Left lobe of liver (tissue), 2 donors: ENCODE measurements around the gene RHBDD1. TPM values are rescaled to one million over a fixed set of nuclear protein-coding genes. Genes with fewer than 3 reads are reported as not detected.

Experiments
- ATAC-seq: fragments of 200-7000 bp; cut with Tn5 transposase; one replicate; pipeline ENCODE4 v1.9.1; 2020; ENCODE audit warnings: mild to moderate bottlenecking, moderate library complexity
- DNase-seq: peaks from one replicate; pipeline ENCODE4 v3.0.0-alpha.2; 2020; ENCODE audit warnings: low spot score
- total RNA-seq: library from RNA; stranded (reverse); gene quantifications from one replicate; pipeline ENCODE4 v1.2.1, GENCODE V29; 2021
- donor health status: DM: no; HTN: no; CAD: no; lungs with moderate emphysema.
- donor health status: DM: no; HTN: yes; CAD: no.

The RHBDD1 gene, protein sequence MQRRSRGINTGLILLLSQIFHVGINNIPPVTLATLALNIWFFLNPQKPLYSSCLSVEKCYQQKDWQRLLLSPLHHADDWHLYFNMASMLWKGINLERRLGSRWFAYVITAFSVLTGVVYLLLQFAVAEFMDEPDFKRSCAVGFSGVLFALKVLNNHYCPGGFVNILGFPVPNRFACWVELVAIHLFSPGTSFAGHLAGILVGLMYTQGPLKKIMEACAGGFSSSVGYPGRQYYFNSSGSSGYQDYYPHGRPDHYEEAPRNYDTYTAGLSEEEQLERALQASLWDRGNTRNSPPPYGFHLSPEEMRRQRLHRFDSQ
- total RNA-seq: 21.3 TPM

DNA sequence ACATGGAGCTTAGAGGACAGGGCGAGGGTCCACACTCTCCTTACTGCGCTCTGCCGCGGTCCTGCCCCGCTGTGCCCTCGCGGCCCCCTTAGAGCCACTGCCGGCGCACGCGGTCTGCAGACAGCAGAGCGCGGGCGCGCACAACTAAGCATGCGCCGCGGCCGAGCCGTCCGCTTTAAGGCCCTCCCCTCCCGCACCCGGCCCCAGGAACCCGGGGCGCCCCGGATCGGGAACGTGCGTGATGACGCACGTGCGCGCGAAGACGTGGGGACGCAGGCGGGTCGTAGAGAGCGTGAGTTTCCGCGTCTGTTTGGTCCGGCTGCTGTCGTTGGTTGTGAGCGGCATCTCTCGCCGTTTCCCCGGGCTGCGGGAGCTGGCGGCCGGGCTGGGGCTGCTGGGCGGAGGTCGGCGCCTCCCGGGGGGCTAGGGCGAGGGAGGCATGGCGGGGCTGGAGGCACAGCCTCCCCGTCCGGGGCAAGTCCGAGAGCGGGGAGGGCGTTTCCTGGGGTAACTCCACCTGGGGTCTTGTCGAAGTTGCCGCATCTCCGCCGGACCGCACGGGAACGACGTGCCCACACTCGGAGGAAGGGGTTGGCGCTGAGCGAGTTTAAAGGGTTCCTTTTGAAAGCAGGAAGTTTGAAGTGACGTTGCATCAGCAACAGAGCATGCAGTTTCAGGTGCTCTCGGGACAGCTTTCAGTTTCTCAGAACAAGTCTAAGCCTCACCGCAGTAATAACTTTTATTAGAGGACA, at the start of gene RHBDD1:
Gene RHBDD1, plus strand, starts transcription at position 259 of the 752 bp plus-strand sequence. CDS start 28,640 bp downstream, outside the sequence.
- peak; percentile 96 for DNase-seq
- ATAC-seq: peak; percentile 96

DNA sequence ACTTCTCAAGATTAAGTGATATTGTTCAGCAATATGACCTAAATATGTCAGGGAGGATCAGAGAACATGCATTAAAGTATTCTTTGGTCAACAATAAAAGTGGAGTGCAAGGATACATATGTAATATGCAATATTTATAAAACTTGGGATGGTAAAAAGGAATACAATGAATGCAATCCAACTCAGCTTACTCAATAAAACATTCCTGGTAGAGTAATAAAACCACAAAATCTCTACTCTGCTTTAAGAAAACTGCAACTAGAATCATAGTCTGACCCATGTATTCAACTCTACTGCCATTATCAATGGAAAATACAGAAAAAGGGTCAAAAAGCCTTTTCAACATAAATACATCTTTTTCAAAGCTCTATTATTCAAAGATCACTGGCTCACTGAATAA, 47.8 kb upstream of the RHBDD1 start:
- ATAC-seq: no peak
- DNase-seq: no peak

DNA sequence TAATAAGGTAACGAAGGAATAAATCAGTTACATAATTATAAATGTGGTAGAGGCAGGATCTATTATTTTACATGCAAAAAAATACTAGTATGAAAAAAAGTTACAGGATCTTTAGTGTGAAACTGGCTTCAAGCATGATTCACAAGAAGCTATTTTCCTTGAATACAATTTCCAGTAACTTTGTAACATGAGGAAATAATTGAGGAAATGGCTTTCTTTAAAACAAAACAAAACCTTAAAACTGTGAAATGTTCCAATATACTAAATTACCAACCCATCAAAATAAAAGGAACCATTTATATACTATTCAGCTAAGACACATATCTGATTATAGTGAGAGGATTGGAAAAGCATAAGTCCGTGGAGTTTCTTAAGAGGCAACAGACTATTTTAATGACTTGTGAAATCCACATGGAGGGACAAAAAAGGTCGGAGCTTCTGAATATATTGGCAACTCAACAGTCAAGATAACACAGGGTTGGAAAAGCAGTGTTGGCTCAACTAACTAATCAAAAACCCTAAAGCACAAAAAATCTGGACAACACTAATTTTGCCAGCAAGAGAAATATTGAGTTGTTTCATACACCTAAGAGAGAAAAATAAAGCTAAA, 46.9 kb upstream of the RHBDD1 start:
- DNase-seq: no peak
- no peak for ATAC-seq

DNA sequence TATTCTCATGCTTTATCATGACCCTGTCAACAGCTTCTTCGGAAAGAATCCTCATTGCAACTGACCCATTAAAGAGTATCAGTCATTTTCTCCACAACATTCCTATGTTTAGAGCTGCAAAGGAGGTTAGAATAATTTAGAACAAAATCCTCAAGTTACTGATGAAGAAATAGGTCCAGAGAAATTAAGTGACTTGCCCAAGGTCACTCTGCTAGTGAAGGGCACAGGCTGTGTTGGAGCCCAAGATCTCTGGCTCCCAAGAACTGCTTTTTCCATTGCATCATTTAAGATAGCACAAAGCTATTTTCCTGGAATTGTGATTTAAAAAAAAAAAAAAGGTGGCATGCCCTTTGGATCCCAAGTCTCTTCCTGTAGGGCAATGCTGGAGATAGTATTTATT, 45.8 kb upstream of the RHBDD1 start:
- no peak for DNase-seq
- no peak for ATAC-seq

DNA sequence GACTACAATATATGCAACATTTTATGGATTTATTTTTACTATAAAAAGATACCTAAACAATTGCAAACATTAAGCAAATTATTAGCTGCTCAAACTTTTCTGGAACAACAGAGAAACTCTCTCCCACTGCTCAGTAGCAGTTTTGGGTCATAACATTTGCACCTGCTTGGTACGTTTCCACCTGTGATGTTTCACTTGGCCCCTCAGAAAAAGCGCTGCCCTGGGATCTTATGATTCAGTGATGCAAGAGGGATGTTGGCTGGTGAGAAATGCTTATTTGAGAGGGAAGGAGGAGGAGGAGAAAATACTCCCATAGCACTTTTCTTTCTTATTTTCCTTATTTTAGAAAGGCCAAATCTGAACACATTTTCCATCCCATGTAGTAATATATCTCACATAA, 45.4 kb upstream of the RHBDD1 start:
- DNase-seq (no peak), ATAC-seq (no peak)

DNA sequence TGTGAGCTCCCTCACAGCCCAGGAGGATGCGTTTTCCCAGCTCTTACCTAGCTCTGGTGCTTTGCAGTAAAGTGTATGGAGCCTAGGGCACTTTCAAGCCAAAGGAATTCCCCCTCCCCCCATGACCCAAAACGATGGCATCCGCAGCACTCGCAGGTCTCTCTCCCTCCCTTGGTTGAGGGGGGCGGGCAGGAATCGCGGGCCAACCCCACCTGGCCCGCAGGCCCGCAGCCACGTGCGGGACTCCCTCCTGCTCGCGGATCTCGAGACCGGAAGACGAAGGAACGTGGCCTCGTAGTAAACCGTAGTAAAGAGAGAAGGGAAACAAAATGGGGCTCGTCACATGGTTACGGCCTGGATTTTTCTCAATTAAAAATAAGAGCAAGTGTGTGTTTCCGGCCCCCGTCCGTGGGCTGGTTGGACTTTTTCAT, 44.8 kb upstream of the RHBDD1 start:
- ATAC-seq: peak; percentile 0
- no peak for DNase-seq

DNA sequence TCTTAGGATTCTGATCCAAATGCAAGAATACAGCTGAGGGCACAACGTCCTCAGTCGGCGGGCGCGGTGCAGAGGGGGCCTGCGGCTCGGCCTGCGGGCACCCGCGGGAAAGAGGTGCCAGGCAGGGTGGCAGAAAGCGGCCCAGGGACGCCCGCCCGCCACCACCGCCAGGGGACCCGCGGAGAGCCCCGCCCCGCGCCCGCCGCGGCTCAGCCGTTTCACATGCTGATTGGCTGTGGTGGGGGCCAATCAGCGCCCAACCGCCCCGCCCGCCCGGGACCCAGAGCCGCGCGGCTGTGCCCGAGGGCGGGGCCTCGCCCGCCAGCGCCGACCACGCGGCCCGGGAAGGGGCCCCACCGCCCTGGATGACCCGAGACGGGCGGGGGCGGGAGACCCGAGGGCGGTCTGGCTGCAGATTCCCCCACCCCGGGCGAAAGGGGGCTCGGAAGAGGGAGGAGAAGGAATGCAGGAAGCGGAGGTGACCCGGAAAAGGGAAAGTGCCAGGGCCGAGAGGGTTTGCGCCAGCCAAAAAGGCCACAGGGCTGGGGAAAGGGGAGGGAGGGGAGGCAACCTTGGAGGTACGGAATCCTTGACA, 44.3 kb upstream of the RHBDD1 start:
- peak; percentile 94 for DNase-seq

DNA sequence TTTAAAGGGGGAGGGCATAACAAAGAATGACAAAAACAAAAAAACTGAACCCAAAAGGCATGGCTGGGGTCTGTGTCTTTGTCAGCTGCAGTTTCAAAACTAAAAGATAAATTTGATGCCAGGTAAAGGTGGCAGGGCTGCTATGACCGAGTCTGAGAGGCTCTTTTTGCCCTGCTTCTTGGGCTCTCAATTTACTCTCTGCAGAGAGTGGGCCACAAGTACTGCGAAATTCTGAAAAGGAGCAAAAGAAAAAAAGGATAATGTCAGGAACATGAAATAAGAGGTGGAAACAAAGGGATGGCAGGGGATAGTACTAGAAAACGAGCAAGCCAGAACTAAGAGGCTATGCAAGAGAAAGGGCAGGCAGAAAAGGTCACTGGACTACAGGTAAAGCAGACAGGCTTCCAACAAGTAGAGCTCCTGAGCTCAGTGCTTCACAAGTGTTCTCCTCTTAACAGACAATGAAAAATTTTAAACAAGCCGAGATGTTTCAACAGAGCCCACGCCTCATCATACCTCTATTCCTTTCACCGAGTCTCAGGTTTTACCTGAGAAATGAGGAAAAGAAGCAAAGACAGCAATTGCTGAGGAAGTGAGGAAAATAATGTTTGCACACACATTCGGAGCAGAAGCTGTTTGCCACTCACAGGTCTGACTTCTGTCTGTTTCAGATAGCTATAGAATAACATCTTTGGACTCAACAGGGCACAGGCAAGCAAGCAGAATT, 43.5 kb upstream of the RHBDD1 start:
- DNase-seq (no peak), ATAC-seq (peak; percentile 36)

More for the DNA sequence above, 44.3 kb upstream of the RHBDD1 start:
- peak; percentile 82 for ATAC-seq

DNA sequence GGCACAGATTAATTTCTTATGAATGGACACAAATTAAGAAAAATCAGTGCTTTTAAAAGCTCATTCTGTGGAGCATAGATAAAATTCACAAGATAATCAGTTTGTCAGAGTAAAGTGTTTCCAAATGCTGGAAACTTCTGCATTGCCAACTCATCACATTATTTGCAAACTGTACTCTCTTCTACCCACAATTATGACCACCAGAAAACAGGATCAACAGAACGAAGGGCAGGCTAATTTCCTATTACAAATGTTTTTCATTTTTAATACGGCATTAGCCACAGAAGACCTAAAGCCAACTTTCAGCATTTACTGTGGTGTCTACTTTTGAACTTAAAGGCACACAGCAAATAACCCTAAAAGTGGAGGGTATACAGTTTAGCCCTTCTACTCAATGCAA, 42.2 kb upstream of the RHBDD1 start:
- DNase-seq: no peak
- ATAC-seq: no peak

DNA sequence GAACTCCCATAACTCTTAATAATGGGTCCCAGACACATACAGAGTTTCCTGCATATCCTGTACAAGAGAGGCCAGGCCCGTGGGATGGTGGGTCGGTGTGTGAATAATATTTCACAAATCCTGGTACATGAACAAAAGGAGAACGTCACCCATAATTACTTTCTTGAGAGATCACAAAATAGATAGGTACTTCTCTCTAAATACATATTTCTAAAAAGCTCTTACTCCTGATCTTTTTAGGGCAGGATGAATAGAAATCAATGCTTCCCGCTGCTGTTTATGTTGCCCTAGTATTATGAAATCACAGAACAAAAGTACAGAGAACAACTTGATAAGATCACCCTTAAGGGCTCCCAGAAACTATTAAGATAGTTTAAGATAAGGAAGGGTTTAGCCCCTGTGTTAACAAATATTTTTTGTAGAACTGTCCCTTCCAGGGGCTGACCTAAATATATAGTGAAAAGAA, 41.6 kb upstream of the RHBDD1 start:
- ATAC-seq (no peak), DNase-seq (no peak)

DNA sequence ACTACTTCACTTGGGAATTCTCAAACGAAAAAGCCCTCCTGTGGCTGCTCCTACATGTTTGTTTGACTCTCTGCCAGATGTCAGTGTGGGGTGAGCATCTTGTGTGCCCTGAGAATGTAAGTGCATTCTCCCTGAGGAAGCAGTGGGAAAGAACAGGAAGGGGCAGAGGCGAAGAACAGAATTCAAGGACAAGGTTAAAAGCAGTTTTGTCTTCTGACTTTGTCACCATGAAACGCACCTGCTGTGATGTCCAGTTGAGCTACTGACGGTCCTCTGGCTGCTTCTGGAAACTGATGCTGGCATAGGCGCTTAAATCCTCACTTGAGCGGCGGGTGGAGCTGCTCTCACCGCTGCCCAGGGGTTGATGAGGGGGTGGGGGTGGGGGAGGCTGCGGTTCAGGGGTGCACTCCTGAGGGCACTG, 41.1 kb upstream of the RHBDD1 start:
- DNase-seq (no peak), ATAC-seq (no peak)

DNA sequence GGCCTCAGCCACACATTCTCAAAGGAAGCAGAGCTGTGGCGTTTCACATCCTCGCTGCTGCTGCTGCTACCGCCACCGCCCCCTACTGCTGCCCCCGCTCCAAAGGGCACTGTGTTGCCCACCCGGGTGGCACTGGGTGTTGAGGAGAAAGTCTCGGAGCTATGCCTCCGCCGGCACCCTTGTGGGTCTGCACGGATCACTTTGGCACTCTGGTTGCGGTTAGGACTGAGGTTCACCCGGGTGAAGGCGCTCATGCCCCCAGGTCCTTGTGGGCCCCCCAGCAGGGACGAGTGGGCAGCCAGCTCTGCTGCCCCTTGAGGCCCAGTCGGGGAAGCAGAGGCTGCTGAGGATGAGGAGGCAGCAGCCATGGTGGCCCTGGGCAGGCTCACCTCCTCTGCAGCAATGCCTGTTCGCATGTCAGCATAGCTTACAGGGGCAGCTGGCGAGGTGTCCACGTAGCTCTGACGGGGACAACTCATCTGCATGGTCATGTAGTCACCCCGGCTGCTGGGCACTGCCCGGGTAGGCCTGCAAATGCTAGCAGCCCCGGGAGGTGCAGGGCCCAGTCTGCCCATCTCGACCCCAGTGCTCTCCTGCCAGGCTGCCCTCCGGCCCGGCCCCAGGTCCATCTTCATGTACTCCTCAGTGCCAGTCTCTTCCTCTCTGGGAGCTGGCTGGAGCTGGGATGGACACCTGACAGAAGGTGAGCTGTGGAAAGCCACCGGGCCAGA, 40.4 kb upstream of the RHBDD1 start:
- ATAC-seq (no peak), DNase-seq (peak; percentile 72)

DNA sequence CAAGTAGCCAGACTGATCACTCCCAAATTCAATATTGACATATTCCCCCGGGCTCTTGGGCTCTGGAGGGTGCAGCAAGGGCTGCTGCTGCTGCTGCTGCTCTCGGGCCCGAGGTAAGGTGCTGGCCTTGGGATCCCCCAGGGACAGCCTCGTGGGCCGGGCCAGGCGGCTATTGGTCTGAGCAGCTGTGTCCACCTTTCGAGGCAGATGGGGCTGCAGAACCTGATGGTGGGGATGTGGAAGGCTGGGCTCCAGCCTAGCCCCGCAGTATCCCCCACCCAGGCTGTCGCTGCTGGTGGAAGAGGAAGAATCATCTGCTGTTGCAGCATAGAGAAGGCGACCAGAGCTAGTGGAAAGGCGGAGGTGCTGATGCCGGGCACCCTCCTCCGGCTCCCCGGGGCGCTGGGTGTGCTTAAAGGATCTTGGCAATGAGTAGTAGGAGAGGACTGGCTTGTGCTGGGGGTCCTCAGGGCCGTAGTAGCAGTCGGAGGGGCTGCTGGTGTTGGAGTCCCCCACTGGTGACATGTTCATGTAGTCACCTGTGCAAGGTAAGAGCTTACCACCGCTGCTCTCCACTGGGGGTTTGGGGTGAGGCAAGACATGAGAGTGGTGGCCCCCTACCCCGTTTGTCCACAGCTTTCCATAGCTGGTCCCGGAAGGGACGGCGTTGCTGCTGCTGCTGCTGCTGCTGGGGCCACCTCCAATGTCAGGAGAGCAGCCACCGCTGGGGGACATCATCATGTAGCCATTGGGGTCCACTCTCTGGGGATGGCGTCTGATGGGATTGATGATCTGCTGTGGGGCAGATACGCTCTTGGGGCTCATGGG, 39.6 kb upstream of the RHBDD1 start:
- no peak for DNase-seq

DNA sequence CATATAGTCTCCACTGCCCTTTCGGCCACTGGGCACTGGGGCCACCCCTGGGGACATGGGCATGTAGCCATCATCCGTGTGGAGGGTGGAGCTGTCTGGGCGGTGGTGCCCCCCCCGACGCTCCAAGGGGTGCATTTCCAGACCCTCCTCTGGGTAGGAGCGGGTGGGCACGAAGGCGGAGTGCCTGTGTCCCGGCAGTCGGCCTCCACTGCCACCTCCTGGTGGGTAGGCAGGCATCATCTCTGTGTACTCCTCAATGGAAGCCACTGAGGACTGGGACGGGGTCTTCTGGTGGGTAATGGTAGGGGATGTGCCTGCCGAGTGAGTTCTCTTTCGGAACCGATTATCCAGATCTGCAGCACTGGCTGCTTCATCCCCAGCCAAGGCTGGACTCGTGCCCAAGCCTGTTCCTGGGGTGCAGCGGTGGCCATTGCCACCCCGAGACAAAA, 39.0 kb upstream of the RHBDD1 start:
- ATAC-seq: peak; percentile 21
- DNase-seq: peak; percentile 65

More for the DNA sequence above, 39.6 kb upstream of the RHBDD1 start:
- ATAC-seq: peak; percentile 6

DNA sequence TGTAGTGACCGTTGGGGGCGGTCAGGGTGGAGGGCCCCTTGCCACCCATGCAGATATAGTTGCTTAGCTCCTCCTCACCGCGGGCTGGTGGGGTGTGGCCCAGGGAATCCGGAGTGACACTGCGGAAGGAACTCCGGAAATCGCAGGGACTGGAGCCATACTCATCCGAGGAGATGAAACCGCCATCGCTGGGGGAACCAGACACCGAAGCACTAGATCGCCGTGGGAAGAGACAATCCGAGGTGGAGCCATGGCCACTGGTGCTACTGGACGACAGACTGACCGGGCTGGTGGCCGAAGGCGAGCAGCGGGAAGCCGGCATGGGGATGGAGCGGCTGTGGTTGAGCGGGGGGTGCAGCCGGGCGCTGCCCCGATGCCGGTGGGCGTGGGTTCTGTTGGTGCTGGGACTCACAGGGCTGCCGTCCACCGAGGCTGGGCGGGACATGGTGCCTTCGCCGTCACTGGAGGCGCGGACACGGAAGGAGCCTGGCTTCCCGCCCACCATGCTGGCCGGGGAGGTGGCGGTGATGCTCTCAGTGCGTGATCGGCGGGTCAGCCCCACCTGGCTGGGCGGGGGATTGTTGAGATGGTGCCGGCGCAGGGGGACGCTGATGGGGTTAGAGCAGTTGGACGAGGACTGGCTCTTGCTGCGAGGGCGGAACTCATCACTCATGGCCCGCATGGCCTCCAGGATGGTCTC, 38.4 kb upstream of the RHBDD1 start:
- DNase-seq: peak; percentile 74

DNA sequence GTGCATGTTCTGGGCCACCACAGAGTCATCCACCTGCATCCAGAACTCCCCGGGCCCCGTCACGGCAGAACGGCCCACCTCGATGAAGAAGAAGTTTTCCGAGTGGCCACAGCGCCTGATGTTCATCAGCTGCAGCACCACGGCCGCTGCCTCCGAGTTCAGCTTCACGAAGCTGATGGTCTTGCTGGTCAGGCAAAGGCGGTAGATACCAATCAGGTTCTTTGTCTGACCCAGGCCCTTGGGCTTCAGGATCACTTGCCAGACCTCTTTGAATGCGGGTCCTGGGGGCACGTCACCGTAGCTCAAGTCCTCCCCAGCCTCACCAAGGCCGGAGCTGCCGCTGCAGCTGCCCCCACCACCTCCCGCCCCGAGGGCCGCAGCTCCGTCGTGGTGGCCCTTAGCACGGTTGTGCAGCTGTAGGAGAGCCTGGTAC, 37.8 kb upstream of the RHBDD1 start:
- DNase-seq (no peak), ATAC-seq (no peak)

More for the DNA sequence above, 38.4 kb upstream of the RHBDD1 start:
- peak; percentile 1 for ATAC-seq

DNA sequence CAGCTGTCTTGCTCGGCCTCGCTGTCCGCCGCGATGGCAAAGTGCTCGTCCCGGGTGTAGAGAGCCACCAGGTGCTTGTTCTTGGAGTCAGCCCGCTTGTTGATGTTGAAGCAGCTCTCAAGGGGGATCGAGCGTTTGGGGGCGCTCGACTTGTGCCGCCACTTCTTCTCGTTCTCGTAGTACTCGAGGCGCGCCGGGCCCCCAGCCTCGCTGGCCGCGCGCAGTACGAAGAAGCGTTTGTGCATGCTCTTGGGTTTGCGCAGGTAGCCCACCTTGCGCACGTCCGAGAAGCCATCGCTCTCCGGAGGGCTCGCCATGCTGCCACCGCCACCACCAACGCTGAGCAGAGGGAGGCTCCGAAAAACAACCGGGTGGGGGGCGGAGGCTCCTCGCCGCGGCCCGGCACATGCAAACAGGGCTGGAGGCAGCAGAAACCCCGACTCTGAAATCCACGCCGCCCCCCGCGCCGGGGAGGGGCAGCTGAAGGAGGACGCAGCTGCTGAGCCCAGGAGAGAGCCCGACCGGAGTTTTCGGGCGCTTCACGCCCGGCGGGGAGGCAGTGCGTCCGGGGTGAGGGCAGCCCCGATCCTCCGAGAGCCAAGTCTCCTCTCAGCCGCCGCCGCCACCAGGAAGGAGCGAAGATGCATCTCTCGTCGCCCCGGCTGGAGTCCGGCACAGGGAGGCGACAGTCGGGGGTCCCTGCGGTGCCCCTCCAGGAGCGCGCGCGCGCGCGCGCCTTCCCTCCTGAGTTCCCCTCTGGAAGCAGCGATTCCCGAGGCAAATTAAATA, 37.2 kb upstream of the RHBDD1 start:
- DNase-seq (peak; percentile 63), ATAC-seq (peak; percentile 0)
